Stimulated activated CD8-positive, alpha-beta memory T cell treated with anti-CD3 and anti-CD28 coated beads, Interleukin-15, amount 100 ng/mL, for 1 hour (primary cell): ENCODE data around the gene QKI.
"Not testable (repeated sequence)": the region's sequence is repeated elsewhere in the genome, so short reads cannot be mapped to it uniquely, and the experiment has no call there.

Experiments
- DNase-seq: peaks from one replicate; pipeline ENCODE4 v3.0.0-alpha.2; 2020; ENCODE audit warnings: low read depth

Gene QKI

GRCh38 chr6:163414946-163415619 lies 565 bp downstream of the QKI start:
- DNase-seq, result no peak

GRCh38 chr6:163415620-163416556 lies 1.4 kb downstream of the QKI start:
- DNase-seq, result no peak

- DNase-seq, result no peak
Measured at GRCh38 chr6:163416557-163417253, 2.2 kb downstream of the QKI start.

GRCh38 chr6:163417595-163417994 lies 3.1 kb downstream of the QKI start:
- no peak for DNase-seq

- DNase-seq, result no peak
Measured at GRCh38 chr6:163418311-163419029, 4.0 kb downstream of the QKI start.

GRCh38 chr6:163419413-163420288 lies 5.1 kb downstream of the QKI start:
- no peak for DNase-seq

GRCh38 chr6:163420289-163420614 lies 5.7 kb downstream of the QKI start:
- no peak for DNase-seq

GRCh38 chr6:163422550-163422949 lies 8.0 kb downstream of the QKI start:
- no peak for DNase-seq

GRCh38 chr6:163423696-163424095 lies 9.2 kb downstream of the QKI start:
- DNase-seq, result no peak

- DNase-seq, result no peak
Measured at GRCh38 chr6:163427498-163428254, 13.2 kb downstream of the QKI start.

- DNase-seq, result no peak
Measured at GRCh38 chr6:163428373-163428772, 13.9 kb downstream of the QKI start.

- no peak for DNase-seq
Measured at GRCh38 chr6:163429858-163430448, 15.4 kb downstream of the QKI start.

GRCh38 chr6:163432300-163432699 lies 17.8 kb downstream of the QKI start:
- no peak for DNase-seq

- DNase-seq, result not testable (repeated sequence)
Measured at GRCh38 chr6:163433486-163433885, 19.0 kb downstream of the QKI start.

GRCh38 chr6:163435023-163435422 lies 20.5 kb downstream of the QKI start:
- no peak for DNase-seq

- no peak for DNase-seq
Measured at GRCh38 chr6:163436843-163437242, 22.3 kb downstream of the QKI start.

GRCh38 chr6:163437466-163437865 lies 22.9 kb downstream of the QKI start:
- no peak for DNase-seq

GRCh38 chr6:163438298-163438939 lies 23.9 kb downstream of the QKI start:
- no peak for DNase-seq

GRCh38 chr6:163438940-163439335 lies 24.4 kb downstream of the QKI start:
- peak; percentile 11 for DNase-seq
